OCI-LY7 (cell line): ENCODE results near the gene SLC35F1.

Experiments used
- CTCF ChIP-seq: fragments of 200-600 bp; sonication (generic); conservative IDR thresholded peaks from 2 replicates; pipeline ENCODE4 v1.5.1; 2014; ENCODE audit warnings: mild to moderate bottlenecking, antibody characterized with exemption, low read length, moderate library complexity, mixed read lengths
- EZH2phosphoT487 ChIP-seq: fragments of 200-600 bp; sonication (generic); IDR thresholded peaks from 2 replicates; pipeline ENCODE4 v1.6.1; 2018; ENCODE audit warnings: low read depth, borderline replicate concordance, mild to moderate bottlenecking, mixed run types, antibody characterized with exemption, low read length, moderate library complexity, mixed read lengths

- TF ChIP-seq CTCF (no peak), EZH2phosphoT487 (no peak)
Measured at GRCh38 chr6:118061666-118062065, 154.6 kb downstream of the SLC35F1 start.
